Neural crest cell (in vitro differentiated cells): ENCODE data around the gene CNTROB. TPM values are rescaled to one million over a fixed set of nuclear protein-coding genes. Genes with fewer than 3 reads are reported as not detected.

Experiments used
- DNase-seq: peaks from one replicate; pipeline ENCODE4 v3.0.0; 2021; ENCODE audit warnings: low read depth, mixed read lengths, low spot score
- H3K27ac Mint-ChIP-seq: one replicate; pipeline ENCODE4 v1.8.0; 2021; ENCODE audit warnings: mild to moderate bottlenecking, mixed read lengths; ENCODE audit not compliant: unreplicated experiment
- H3K27me3 Mint-ChIP-seq: 2 replicates; pipeline ENCODE4 v1.8.0; 2021; ENCODE audit warnings: low read depth, mild to moderate bottlenecking, mixed read lengths
- H3K36me3 Mint-ChIP-seq: 2 replicates; pipeline ENCODE4 v1.8.0; 2021; ENCODE audit warnings: low read depth, mild to moderate bottlenecking, mixed read lengths
- H3K4me1 Mint-ChIP-seq: 2 replicates; pipeline ENCODE4 v1.8.0; 2021; ENCODE audit warnings: mixed read lengths
- H3K4me3 Mint-ChIP-seq: one replicate; pipeline ENCODE4 v1.8.0; 2021; ENCODE audit warnings: mild to moderate bottlenecking, mixed read lengths
- H3K9me3 Mint-ChIP-seq: 2 replicates; pipeline ENCODE4 v1.8.0; 2021; ENCODE audit warnings: mixed read lengths
- total RNA-seq: library from RNA; stranded (reverse); gene quantifications from 2 replicates; pipeline ENCODE4 v1.2.1, GENCODE V29; 2021
- TF ChIP-seq, protein P1 (sequence below): fragments of 200-600 bp; sonication (generic); conservative IDR thresholded peaks from 2 replicates; pipeline ENCODE4 v1.5.0; 2021; ENCODE audit warnings: antibody characterized with exemption, mild to moderate bottlenecking

The CNTROB gene
- total RNA-seq, 1 donor from 2014 or later: 58.3 TPM

- Mint-ChIP-seq H3K27me3 (peaks cover 16% of the 10 kb centered on the region), H3K4me3 (no peak overlapping the region), H3K9me3 (no peaks in the 10 kb centered on the region), H3K4me1 (no peaks in the 10 kb centered on the region), H3K36me3 (no peaks in the 10 kb centered on the region), H3K27ac (no peak overlapping the region)
- no peak for DNase-seq
- TF ChIP-seq, protein P1, sequence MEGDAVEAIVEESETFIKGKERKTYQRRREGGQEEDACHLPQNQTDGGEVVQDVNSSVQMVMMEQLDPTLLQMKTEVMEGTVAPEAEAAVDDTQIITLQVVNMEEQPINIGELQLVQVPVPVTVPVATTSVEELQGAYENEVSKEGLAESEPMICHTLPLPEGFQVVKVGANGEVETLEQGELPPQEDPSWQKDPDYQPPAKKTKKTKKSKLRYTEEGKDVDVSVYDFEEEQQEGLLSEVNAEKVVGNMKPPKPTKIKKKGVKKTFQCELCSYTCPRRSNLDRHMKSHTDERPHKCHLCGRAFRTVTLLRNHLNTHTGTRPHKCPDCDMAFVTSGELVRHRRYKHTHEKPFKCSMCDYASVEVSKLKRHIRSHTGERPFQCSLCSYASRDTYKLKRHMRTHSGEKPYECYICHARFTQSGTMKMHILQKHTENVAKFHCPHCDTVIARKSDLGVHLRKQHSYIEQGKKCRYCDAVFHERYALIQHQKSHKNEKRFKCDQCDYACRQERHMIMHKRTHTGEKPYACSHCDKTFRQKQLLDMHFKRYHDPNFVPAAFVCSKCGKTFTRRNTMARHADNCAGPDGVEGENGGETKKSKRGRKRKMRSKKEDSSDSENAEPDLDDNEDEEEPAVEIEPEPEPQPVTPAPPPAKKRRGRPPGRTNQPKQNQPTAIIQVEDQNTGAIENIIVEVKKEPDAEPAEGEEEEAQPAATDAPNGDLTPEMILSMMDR: no peak
Measured at GRCh38 chr17:7959503-7960253, 27.7 kb downstream of the CNTROB start.

DNA sequence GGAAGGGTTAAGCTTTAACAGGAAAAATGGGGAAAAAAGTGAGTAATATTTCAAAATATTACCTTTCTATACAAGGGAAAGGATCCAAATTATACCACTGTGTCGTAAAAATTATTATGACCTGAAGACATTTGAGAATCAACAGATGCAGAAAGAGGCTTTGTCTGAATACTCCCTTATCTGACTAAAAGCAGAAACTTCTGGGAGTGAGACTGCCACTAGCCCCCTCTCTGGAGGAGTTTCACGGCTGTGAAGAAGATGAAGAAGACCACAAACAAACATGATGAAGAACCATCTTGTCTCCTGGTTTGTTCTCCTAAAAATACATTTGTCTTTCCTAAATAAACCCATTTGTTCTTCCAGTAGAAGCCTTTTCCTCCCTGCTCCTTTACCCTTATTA, 29.4 kb downstream of the CNTROB start:
- no peaks in the 10 kb centered on the region for H3K36me3 Mint-ChIP-seq
- no peak overlapping the region for H3K4me3 Mint-ChIP-seq
- H3K4me1 Mint-ChIP-seq: no peaks in the 10 kb centered on the region
- H3K9me3 Mint-ChIP-seq: no peaks in the 10 kb centered on the region
- peaks cover 16% of the 10 kb centered on the region for H3K27me3 Mint-ChIP-seq
- TF ChIP-seq, protein P1: no peak
- no peak overlapping the region for H3K27ac Mint-ChIP-seq
- DNase-seq: no peak

GRCh38 chr17:7967751-7968150, 35.7 kb downstream of the CNTROB start:
- TF ChIP-seq, protein P1: no peak
- Mint-ChIP-seq H3K27ac (no peak overlapping the region), H3K4me3 (no peak overlapping the region), H3K36me3 (no peaks in the 10 kb centered on the region), H3K4me1 (no peaks in the 10 kb centered on the region), H3K9me3 (no peaks in the 10 kb centered on the region), H3K27me3 (peaks cover 20% of the 10 kb centered on the region)
- DNase-seq: no peak

- peaks cover 20% of the 10 kb centered on the region for H3K27me3 Mint-ChIP-seq
- no peak overlapping the region for H3K27ac Mint-ChIP-seq
- peaks cover under 1% of the 10 kb centered on the region for H3K9me3 Mint-ChIP-seq
- DNase-seq: no peak
- H3K4me3 Mint-ChIP-seq: no peak overlapping the region
- TF ChIP-seq, protein P1: no peak
- no peaks in the 10 kb centered on the region for H3K4me1 Mint-ChIP-seq
- H3K36me3 Mint-ChIP-seq: peaks cover under 1% of the 10 kb centered on the region
Measured at GRCh38 chr17:7969433-7969832, 37.4 kb downstream of the CNTROB start.

DNA sequence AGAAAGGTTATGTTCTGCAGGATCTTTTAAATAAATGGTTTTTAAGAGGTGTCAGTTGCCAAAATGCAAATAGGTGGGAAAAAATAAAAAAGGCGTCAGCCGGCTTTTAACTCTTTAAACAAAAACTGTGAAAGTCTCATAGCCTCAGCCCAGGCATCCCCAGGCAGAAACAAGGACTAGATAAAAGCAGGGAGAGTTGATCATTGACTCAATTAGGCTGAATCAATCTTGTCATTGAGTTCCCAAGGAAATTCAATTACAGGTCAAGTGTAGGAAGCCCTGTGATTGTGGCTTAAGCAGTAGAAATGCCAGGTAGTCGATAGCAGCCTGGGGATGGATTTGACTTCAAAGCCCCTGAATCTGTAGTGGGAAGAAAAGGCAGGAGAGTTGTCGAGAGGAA, 39.6 kb downstream of the CNTROB start:
- no peak overlapping the region for H3K4me3 Mint-ChIP-seq
- peaks cover 5% of the 10 kb centered on the region for H3K36me3 Mint-ChIP-seq
- H3K4me1 Mint-ChIP-seq: no peaks in the 10 kb centered on the region
- no peak overlapping the region for H3K27ac Mint-ChIP-seq
- no peak for DNase-seq
- TF ChIP-seq, protein P1: no peak
- peaks cover 27% of the 10 kb centered on the region for H3K27me3 Mint-ChIP-seq
- peaks cover 8% of the 10 kb centered on the region for H3K9me3 Mint-ChIP-seq
